ENCODE results near the gene PDSS2. TPM values are rescaled to one million over a fixed set of nuclear protein-coding genes. Genes with fewer than 3 reads are reported as not detected.

PDSS2 gene
- total and polyA plus RNA-seq, 2 donors (not counting 1 experiment from before 2014, with no cell fraction given): 16.9 to 17.0 TPM

DNA sequence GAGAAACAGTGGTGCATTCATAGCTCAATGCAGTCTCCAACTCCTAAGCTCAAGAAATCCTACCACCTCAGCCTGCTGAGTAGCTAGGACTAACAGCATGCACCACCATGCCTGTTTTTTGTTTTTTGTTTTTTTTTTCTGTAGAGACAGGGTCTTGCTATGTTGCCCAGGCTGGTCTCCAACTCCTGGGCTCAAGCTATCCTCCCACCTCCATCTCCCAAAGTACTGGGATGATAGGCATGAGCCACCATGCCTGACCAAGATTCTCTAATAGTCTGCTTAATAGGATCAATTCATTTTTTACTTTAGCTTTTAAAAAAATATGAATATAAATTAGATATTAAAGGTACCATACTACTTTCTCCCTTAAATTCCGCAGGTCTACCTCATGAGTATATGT is 191.7 kb downstream of the PDSS2 start:
- Histone ChIP-seq H2AFZ (ENCODE audit: insufficient read depth, low read depth, low read length, poor library complexity, severe bottlenecking) (no peak overlapping the region), H3K27ac (ENCODE audit: low read length in 2 of 2) (no peak overlapping the region), H3K4me2 (replicated peaks; ENCODE audit: low read depth, low read length, poor library complexity, severe bottlenecking) (no peak overlapping the region), H3K4me1 (ENCODE audit: control insufficient read depth in 2 of 2, insufficient read depth in 2 of 2, low read length in 2 of 2) (peaks cover 9 to 14% of the 10 kb centered on the region in 2 donors), H3K9ac (ENCODE audit: low read length) (no peak overlapping the region), H3K79me2 (ENCODE audit: control insufficient read depth, insufficient read depth, low read length) (no peaks in the 10 kb centered on the region), H3K36me3 (replicated peaks in 1 of 2; ENCODE audit: control extremely low read depth in 1 of 2, control insufficient read depth in 1 of 2, extremely low read depth in 1 of 2, insufficient read depth in 2 of 2, low read length in 1 of 2) (no peaks in the 10 kb centered on the region), H3K9me3 (ENCODE audit: control extremely low read depth in 1 of 3, control insufficient read depth in 2 of 3, insufficient read depth in 1 of 3, low read length in 2 of 3) (no peaks in the 10 kb centered on the region), H3K27me3 (replicated peaks in 1 of 4; ENCODE audit: control extremely low read depth in 1 of 4, control insufficient read depth in 3 of 4, insufficient read depth in 4 of 4, low read length in 3 of 4) (no peaks in the 10 kb centered on the region), H4K20me1 (ENCODE audit: control insufficient read depth, insufficient read depth, low read length, poor library complexity, severe bottlenecking) (no peaks in the 10 kb centered on the region), H3K4me3 (ENCODE audit: control extremely low read depth in 1 of 5, extremely low read depth in 1 of 5, insufficient read depth in 1 of 5, low read depth in 2 of 5, low read length in 4 of 5) (no peak overlapping the region)
- DNase-seq: no peak
- intact Hi-C loops (cut with micrococcal nuclease): no loop called here
- Mint-ChIP-seq H3K4me1 (peaks cover 16% of the 10 kb centered on the region), H3K9me3 (ENCODE audit: insufficient read depth) (no peaks in the 10 kb centered on the region), H3K27ac (no peak overlapping the region), H3K4me3 (no peak overlapping the region), H3K27me3 (no peaks in the 10 kb centered on the region)
- TF ChIP-seq, protein P1, sequence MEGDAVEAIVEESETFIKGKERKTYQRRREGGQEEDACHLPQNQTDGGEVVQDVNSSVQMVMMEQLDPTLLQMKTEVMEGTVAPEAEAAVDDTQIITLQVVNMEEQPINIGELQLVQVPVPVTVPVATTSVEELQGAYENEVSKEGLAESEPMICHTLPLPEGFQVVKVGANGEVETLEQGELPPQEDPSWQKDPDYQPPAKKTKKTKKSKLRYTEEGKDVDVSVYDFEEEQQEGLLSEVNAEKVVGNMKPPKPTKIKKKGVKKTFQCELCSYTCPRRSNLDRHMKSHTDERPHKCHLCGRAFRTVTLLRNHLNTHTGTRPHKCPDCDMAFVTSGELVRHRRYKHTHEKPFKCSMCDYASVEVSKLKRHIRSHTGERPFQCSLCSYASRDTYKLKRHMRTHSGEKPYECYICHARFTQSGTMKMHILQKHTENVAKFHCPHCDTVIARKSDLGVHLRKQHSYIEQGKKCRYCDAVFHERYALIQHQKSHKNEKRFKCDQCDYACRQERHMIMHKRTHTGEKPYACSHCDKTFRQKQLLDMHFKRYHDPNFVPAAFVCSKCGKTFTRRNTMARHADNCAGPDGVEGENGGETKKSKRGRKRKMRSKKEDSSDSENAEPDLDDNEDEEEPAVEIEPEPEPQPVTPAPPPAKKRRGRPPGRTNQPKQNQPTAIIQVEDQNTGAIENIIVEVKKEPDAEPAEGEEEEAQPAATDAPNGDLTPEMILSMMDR (IDR thresholded peaks at IDR 0.05): no peak
- no peak for TF ChIP-seq EZH2 (IDR thresholded peaks at IDR 0.05; ENCODE audit: borderline replicate concordance, insufficient read depth, low read depth, low read length, poor library complexity, severe bottlenecking)
- ChIA-PET CTCF (interaction anchor here (0.7 kb wide), 2 partner anchors 68 to 80 kb away, joined by 3 to 5 read pairs; no protein-coding TSS in a partner anchor), POLR2A (no interaction called here)
- no peak for ATAC-seq (ENCODE audit: low read depth)
- whole genome bisulfite sequencing (ENCODE audit: insufficient coverage): no CpG with 5 or more reads among the region's 1 CpG

DNA sequence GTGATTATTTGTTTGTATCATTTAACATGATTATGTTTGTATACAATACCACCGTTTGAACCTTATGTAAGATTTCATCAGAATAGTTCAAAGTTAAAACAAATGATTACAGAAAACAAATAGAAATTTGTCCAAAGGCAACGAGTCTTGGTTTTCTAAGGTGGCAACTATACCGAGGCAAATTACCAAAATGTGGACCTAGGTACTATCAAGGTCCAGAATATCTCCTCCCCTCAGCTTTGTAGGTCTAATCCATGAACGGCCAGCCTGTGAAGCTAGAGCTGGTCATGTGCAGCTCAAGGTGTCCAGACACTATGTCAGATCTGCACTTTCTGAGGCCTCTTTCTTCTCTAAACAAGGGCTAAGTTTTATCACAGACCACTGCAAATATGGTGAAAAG is 192.4 kb downstream of the PDSS2 start:
- H3K4me1 Mint-ChIP-seq: peaks cover 16% of the 10 kb centered on the region
- Histone ChIP-seq H3K27ac (ENCODE audit: low read length in 2 of 2) (no peak overlapping the region), H3K27me3 (replicated peaks in 1 of 4; ENCODE audit: control extremely low read depth in 1 of 4, control insufficient read depth in 3 of 4, insufficient read depth in 4 of 4, low read length in 3 of 4) (no peaks in the 10 kb centered on the region), H3K79me2 (ENCODE audit: control insufficient read depth, insufficient read depth, low read length) (no peaks in the 10 kb centered on the region), H2AFZ (ENCODE audit: insufficient read depth, low read depth, low read length, poor library complexity, severe bottlenecking) (no peak overlapping the region), H3K36me3 (replicated peaks in 1 of 2; ENCODE audit: control extremely low read depth in 1 of 2, control insufficient read depth in 1 of 2, extremely low read depth in 1 of 2, insufficient read depth in 2 of 2, low read length in 1 of 2) (no peaks in the 10 kb centered on the region), H4K20me1 (ENCODE audit: control insufficient read depth, insufficient read depth, low read length, poor library complexity, severe bottlenecking) (no peaks in the 10 kb centered on the region), H3K4me2 (replicated peaks; ENCODE audit: low read depth, low read length, poor library complexity, severe bottlenecking) (no peak overlapping the region), H3K9me3 (ENCODE audit: control extremely low read depth in 1 of 3, control insufficient read depth in 2 of 3, insufficient read depth in 1 of 3, low read length in 2 of 3) (no peaks in the 10 kb centered on the region), H3K4me3 (ENCODE audit: control extremely low read depth in 1 of 5, extremely low read depth in 1 of 5, insufficient read depth in 1 of 5, low read depth in 2 of 5, low read length in 4 of 5) (no peak overlapping the region), H3K9ac (ENCODE audit: low read length) (no peak overlapping the region), H3K4me1 (ENCODE audit: control insufficient read depth in 2 of 2, insufficient read depth in 2 of 2, low read length in 2 of 2) (peaks cover 9 to 14% of the 10 kb centered on the region in 2 donors)
- ChIA-PET CTCF (interaction anchor here (0.7 kb wide), 1 partner anchor 67 kb away, joined by 3 read pairs; no protein-coding TSS in a partner anchor), POLR2A (no interaction called here)
- 100% methylated on average over 3 of the region's 4 CpGs for WGBS (ENCODE audit: insufficient coverage)
- ATAC-seq (ENCODE audit: low read depth) (no peak), DNase-seq (no peak)
- H3K27ac Mint-ChIP-seq: no peak overlapping the region
- intact Hi-C loops (cut with micrococcal nuclease): no loop called here
- no peaks in the 10 kb centered on the region for H3K27me3 Mint-ChIP-seq
- H3K4me3 Mint-ChIP-seq: no peak overlapping the region
- no peak for TF ChIP-seq EZH2 (IDR thresholded peaks at IDR 0.05; ENCODE audit: borderline replicate concordance, insufficient read depth, low read depth, low read length, poor library complexity, severe bottlenecking)
- TF ChIP-seq, protein P1 (IDR thresholded peaks at IDR 0.05): no peak
- H3K9me3 Mint-ChIP-seq (ENCODE audit: insufficient read depth): no peaks in the 10 kb centered on the region

Data from B cell (primary cell).